ENCODE measurements around the gene RPS6KA4.

DNA sequence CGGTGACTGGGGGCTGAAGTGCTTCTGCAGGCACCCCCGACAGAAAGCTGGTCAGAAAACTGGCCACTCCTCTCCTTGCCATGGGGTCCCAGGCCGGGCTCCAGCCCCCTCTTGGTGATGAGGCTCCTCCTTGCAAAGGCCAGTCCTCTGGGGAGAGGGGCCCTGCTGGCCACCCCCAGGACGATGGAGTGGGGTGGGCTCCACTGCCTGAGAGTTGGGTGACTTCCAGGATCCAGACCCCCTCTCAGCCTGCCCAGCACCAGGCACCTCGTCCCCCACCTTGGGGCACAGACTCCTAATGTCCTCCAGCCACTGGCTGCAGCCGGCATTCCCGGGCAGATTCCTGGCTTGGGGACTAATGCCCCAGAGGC is 441 bp upstream of the RPS6KA4 start:
- TF ChIP-seq CTCF (IDR thresholded peaks at IDR 0.05; ENCODE audit: borderline replicate concordance, extremely low read depth, low read length, poor library complexity, severe bottlenecking) (no peak), EZH2 (IDR thresholded peaks at IDR 0.05; ENCODE audit: borderline replicate concordance, low read depth, low read length, severe bottlenecking) (no peak)
